DMS79 treated with DMSO at 0.1 percent for 48 hours (cell line): ENCODE results near the gene STK10.
"Not testable (repeated sequence)": the region's sequence is repeated elsewhere in the genome, so short reads cannot be mapped to it uniquely, and the experiment has no call there.

Experiments used
- DNase-seq: peaks from one replicate; lab custom pipeline; 2025; lab: John Stamatoyannopoulos, UW

The STK10 gene

DNA sequence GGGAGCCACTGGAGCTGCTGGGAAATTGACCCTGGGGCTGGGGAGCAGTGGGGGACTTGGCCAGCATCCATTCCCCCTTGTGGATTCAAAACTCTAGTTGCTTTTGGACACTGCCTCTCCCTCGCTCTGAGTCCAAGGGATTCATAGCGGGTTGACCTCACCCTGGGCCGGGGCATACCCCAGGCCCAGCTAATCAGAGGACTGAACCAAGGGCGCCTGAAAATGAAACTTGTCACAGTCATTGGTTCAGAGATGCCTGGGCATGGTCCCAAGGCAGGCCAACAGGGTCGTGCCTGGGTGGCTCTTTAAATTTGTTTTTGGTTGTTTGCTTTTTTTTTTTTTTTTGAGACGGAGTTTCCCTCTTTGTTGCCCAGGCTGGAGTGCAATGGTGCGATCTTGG lies 22.6 kb downstream of the STK10 start:
- DNase-seq: no peak

DNA sequence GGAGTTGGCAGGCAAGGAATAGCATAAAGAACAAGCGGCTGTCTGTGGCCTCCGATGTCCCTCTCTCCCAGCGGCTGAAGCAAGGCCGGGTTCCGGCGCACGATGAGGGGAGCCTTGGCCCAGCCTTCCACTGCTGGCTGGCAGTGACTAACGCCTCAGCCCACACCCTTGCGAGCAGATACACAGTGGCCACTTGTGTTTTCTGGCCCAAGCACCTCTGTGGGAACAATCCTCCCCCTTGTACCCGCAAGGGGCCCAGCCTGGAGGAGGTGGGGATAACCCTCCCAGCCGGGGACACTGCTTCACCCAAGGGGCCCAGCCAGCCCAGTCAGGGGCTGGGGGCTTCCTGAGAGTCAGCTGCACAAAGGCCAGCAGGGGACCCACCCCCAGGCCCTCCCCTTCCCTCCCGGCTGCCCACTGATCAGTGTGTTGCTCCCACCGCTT lies 23.2 kb downstream of the STK10 start:
- DNase-seq: no peak

DNA sequence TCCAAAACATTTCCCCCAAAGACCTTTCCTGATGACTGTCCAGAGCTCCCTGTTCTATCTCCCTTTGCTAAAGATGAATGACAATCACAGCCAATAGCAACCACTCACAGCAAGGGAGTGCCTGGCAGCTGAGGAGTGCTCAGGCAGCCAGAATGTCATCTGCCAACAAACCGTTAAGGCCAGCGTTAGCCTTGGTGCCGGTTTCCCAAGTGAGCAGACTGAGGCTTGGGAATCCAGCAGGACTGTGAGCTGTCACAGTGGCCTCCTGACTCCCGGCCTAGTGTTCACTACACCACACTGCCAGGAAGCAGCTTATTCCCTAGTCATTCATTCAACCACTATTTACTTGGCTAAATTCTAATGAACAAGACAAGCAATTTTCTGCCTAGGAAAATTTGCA lies 24.7 kb downstream of the STK10 start:
- no peak for DNase-seq

DNA sequence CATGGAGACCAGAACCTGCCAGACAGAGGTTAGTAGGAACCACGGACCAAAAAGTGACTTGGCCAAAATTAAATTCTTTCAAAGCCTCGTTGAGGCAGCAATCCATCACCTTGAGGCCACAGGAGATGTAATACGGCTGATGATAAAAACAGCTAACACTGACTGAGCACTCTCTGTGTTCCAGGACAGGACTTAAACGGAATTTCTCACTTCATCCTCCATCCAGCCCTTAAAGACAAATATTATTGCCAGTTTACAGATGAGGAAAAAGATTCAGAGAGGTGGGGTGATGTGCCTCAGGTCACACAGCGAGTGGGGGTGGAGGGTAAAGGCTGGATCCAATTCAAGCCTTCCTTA lies 25.1 kb downstream of the STK10 start:
- no peak for DNase-seq

DNA sequence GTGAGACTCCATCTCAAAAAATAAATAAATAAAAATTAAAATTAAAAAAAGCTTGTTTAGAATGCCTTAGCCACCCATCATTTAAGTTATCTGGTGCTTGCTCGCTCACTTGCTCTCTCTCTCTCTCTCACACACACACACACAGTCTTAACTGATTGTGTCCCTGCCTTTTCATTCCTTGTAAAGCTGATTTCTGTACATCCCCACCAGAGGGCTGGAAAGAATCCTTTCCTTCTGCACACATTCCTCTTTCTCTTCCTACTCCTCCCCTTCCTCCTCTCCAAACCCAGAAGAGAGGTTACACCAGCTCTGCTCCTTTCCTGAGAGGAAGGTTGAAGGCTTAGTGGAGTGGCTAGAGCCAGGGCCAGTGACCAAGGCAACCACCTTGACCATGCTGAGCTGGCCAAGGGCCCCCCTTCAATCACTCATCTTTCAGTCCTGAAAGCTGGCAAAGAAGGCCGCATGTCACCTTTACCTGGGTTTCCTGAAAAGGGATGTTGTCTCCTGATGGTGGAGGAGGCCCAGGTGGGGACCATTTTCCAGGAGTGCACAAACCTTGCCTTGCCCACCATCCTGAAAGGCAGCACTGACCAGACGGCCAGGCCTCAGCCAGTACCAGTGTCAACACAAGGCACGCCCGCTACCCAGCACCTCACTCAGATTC lies 25.6 kb downstream of the STK10 start:
- no peak for DNase-seq

DNA sequence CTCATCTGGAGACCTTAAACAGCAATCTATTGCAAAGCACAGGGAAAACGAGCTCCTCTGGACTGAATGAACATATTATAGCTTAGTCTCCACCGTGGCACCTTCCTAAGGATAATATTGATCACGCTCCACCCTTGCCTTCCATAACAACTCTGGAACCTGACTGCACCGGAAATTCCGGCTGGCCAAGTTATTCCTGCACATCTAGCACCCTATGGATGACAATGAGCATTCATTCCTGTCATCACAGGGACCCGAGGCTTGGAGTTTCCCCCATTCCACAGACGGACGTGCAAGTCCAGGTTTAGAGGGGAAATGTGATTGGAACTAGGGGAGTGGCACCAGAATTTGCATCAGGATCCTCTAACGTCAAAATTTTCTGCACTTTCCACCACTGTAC lies 27.5 kb downstream of the STK10 start:
- no peak for DNase-seq

DNA sequence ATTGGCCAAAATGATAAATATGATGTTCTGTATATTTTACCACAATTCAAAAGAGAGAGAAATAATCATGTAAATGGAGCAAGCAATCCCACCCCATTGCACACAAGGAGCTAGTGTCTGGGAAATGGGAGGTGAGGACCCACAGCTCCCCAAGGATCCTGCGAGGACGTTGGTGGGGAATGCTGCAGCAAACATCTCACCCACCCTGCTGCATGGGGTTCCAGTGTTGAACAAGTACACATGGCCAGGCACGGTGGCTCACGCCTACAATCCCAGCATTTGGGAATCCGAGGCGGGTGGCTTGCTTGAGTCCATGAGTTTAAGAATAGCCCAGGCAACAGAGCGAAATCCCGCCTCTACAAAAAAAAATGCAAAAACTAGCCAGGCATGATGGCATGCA lies 29.0 kb downstream of the STK10 start:
- DNase-seq: no peak

DNA sequence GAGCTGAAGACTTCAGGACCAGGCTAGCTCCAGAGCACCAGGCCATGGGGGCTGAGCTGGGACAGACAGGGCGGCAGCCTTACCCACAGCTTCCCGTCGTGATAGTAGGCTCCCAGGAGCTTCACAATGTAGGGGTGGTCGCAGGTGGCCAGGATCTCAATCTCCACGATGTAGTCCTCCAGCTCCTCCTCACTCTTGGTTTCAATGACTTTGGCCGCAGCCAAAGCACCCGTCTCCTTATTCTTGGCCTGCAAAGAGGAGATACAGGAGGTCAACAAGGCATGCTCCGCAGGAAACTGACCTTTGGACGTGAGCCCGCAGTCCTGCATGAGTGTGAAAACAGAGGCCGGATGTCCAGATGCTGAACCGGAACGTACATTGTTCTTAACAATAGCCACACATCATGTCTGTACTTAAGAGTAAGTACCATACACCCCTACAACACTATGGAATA lies 31.5 kb downstream of the STK10 start:
- no peak for DNase-seq

DNA sequence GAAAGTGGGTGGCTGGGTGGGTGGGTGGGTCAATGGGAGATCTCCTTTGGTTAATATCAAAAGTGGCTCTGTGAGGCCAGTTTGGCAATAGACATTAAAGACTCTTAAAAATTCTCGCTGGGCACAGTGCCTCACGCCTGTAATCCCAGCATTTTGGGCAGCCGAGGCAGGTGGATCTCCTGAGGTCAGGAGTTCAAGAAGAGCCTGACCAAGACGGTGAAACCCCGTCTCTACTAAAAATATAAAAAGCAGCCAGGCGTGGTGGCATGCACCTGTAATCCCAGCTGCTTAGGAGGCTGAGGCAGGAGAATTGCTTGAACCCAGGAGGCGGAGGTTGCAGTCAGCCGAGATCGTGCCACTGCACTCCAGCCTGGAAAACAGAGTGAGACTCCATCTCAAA lies 32.9 kb downstream of the STK10 start:
- not testable (repeated sequence) for DNase-seq

DNA sequence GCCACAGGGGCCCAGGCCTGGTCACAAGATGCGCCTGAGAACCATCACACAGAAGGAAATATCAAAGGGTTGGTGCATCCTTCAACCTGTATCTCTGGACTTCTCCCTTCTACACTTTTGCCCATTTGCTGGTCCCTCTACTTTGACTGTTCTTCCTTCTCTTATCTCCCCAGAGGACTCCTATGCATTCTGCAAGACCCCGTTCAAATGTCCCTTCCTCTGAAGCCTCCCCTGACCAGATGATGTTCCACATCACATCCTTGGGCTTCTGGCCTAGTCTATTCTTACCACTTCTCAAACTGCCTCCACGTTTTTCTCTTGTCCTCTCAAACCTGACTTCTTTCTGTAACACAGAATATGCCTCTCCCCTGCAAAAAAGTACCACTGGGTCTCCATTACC lies 34.3 kb downstream of the STK10 start:
- DNase-seq: no peak

DNA sequence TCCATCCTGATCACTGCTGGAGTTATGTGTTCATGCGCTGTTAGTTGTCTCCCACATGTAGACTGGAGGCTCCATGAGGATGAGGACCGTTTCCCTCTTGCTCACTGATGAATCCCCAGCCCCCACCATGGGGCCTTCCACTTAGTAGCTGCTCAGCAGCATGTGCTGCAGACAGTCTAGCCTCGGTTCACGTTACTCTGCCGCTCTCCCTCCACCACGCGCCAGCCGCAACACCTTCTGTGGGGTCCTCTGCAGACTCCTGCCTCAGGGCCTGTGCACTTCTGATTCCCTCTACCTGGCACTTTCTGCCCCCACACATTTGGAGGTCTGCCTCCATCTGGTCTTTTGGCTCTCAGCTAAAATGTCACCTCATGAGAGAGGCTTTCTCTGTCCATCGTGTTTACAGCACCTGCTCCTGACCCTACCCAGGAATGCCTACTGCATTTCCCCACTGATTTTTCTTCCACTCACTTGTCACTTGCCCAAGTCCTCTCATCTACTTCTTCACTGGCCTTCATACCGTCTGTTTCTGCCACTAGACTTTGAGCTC lies 36.3 kb downstream of the STK10 start:
- no peak for DNase-seq

DNA sequence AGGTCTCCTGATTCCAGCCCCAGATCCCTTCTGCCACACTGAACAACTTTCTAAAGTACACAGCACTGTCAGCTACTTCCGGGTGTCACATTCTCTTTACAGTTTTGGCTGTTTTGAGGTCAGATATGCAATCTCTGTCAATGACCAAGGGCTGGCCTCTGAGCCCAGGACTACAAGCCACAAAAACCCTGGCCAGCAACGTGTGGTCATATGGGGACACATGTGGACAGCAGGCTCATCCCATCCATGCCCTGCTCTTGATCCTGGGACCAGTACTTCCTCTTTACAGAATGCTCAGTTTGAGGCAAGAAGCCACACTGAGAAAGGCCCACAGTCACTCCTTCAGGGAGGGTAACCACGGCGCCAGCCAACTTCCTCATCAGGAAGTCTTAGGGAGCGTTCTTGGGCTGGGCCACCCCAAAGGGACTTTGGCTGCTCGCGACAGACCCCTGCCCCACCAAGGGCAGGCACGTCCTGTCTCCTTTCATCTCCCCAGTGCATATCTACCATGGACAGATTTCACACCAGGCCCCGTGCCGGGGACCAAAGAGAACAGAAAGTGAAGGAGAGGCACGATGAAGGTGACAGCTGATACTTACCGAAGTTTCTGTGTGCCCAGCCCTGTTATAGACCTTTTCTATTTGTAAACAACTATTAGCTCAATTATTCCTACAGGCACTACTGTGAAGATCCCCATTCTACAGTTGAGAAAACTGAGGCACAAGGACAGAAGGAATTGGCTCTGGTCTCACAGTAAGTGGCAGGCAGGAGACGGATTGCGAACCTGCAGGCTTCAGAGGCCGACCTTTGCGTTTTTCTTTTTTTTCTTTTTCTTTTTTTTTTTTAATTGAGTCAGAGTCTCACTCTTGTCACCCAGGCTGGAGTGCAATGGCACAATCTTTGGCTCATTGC lies 37.3 kb downstream of the STK10 start:
- DNase-seq: no peak

DNA sequence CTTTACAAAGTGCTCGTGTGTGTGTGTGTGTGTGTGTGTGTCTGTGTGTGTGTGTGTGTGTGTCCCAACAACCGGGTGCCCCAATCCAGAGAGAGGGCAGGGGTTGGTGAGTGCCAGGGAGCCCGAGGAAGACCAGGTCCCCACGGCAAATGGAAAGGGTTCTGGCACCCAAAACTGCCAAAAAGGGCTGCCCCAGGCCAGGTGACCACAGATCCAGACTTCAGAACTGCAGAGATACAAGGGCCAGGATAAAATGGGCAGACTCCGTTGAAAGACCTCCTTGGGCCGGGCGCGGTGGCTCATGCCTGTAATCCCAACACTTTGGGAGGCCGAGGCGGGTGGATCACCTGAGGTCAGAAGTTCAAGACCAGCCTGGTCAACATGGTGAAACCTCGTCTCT lies 38.5 kb downstream of the STK10 start:
- DNase-seq: not testable (repeated sequence)

DNA sequence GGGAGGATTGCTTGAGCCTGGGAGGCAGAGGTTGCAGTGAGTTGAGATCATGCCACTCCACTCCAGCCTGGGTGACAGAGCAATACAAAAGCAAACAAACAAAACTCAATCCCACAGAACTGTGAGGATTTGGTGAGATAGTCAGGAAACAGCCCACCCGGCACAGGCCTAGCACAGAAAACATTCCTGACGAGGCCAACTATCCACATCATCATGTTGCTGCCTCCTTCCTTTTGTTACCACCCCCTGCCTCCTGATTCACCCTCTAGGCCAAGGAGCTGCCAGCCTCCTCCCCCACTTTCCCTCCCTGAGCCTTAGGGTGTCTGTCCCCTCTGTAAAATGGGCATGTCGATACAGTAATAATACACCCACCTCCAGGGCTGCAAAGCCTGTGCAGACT lies 39.0 kb downstream of the STK10 start:
- no peak for DNase-seq

DNA sequence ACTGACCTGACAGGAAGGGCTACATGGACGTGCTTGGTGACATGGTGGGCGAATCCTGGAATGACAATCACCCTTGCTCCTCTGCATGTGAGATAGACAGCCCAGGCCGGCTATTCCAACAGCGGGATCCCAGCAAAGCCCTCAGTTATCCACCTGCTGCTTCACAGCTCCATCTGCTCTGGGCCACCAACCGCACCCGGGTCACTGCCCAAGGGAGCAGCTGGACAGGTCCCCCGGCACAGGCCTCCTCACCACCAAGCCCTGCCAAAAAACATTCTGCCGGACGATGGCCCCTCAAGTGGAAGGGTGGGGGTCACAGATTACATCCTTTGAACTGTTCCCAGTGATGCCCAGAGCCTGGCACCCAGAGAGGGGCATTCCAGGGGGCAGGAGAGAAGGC lies 39.6 kb downstream of the STK10 start:
- no peak for DNase-seq

DNA sequence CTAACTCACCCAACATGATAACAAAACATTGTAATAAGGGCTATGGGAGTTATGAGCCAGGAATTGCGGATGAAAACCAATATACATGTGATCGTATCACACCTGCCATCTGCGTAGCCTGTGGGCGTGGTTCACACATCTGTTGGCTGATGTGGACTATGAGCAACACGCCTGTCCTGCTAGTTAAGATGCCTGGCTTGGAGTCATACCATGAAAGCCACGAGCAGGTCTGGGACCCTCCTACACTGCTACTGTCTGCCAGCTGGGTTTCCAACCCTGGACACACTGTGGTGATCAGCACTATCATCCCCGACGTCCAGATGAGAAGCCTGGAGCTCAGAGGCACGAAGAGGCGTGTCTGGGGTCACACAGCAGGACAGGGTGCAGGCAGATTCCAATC lies 40.2 kb downstream of the STK10 start:
- DNase-seq: no peak

DNA sequence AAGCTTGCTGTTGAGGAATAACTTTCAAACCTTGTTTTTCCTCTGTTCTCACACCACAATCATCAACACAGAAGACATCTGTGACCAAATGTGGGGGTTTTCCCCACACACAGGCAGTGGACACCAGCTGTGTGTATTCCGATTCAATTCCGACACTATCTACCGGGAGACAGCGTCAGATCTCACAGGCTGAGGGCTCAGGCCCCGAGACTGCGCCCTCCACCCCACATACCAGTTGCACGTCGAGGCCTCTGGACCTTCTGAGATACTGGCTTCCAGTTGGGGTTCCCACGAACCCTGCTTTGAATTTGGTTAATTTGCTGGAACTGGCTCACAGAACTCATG lies 41.3 kb downstream of the STK10 start:
- DNase-seq: no peak

DNA sequence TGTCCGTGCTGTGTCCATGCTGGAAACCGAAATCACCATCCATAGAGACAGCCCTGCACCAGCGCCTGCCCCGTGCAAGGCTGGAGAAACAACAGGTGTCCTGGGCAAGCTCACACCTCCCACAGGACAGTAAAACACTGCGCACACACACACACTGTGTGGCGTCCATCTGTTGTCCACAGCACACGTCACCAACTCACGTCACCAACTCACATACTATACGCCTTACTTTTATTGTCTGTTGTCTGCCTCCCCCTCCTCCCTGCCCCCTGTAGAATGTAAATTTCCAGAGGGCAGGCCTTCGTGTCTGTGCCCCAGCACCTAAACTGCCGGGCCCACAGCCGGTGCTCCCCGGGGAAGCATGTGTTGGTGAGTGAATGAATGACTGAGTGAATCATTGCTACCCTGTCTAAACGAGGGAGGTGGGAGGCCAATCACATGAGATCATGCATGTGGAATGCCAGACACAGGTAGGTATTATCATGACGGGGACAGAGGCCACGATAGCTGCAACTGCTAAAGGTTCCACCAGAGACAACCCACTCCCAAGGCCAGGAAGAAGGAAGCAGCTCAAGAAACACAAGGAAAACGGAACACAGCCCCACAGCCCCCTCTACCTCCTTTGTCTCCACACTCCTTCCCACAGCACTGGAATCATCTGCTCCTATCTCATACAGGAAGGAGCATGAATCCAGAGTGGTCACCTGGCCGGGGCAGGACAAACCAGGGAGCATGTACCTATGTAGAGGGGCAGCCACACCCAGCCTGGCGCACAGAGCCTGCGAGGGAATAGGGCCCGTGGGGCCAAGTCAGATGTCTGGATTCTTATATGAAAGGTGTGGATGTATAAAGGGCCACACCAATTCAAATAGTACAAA lies 41.9 kb downstream of the STK10 start:
- no peak for DNase-seq

DNA sequence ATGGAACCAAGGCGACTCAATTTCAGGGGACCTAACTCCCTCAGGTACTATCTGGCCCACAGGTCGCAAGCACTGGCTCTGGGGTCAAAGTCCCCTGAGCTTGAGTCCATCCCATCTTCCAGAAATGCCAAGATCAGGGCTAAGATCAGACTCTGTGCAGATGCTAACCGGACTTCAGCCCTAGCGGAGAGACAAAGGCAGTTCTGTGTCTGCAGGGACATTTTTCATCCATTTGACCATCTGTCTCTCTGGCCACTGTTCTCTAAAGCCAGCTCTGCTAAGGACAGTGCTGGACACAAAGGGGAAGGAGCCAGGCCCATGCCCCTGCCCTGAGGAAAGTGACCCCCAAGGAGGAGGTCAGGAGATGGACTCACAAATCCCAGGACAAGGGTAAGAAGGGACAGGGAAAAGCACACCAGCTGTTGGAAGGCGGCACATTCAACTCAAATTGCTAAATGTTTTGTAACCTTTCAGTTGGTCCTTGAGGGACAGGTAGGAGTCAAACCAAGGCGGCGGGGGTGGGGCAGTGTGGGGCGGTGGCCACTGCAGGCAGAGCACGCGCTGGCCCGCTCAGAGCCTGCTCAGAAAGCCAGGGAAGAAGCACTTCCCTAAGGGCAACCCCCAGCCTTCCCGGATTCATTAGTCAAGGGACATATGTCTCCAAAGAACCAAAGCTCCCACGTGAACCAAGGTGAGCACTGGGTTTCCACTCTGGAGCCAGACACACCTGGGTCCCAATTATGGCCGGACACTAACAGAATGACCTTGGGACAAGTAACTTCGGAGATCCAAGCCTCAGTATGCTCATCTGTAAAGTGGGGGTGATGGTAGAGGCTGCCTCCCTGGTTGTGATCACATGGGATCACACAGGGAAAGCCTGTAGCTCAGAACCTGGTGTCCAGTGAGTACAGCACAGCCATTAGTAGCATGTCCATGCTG lies 42.8 kb downstream of the STK10 start:
- no peak for DNase-seq

DNA sequence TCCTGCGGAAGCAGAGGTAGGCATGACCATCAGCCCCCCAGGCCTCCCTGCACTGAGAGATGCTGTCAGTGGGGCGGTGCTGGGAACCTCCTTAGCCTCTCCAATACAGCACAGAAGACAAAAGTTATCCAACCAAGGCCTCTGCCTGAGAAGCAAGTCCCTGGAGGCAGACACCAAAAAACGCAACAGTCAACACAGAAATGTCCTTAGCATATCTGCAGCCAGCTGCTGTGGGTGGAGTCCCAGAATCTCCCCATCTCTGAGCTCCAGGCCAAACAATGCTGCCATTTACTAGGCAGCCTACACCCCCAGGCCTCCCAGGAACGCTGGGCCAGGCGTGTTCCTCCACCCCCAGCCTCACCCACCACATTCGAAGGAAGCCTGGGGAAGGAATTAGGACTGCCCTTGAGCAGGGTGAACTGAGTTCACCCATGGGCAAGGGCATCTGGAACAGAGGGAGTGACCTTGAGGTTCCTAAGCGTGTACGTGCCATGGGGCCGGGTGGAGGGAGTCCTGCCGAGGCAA lies 43.7 kb downstream of the STK10 start:
- no peak for DNase-seq

DNA sequence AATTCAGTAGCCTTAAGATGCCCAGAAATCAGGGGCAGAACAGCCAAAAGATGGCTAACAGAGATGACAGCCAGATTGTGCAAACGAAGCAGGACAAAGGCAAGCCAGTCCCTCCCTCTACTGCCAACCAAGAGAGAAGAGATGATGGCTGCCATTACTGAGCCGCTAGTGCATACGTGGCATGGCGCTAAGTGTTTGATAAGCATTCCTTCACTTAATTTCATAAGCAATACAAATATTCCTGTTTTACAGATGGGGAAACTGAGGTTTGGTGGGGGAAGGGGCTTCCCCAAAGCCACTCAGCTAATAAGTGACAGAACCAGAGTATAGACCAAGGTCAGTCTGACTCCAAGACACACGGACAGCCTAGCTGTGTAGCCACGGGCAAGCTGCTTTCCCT lies 44.1 kb downstream of the STK10 start:
- no peak for DNase-seq
